C4-2B (cell line): Measurements from ENCODE around the gene IGFL2.
"Not testable (repeated sequence)": the region's sequence is repeated elsewhere in the genome, so short reads cannot be mapped to it uniquely, and the experiment has no call there.

ENCODE experiments used
- H3K27ac ChIP-seq: fragments of 450-650 bp; 2 replicates; pipeline ENCODE4 v1.5.1; 2017
- CTCF ChIP-seq: fragments of 450-650 bp; conservative IDR thresholded peaks from 2 replicates; pipeline ENCODE4 v1.5.1; 2017; ENCODE audit warnings: mild to moderate bottlenecking
- ZFX ChIP-seq: fragments of 450-650 bp; IDR thresholded peaks from 2 replicates; pipeline ENCODE4 v1.6.1; 2017

IGFL2 gene

GRCh38 chr19:46192992-46193650 lies 45.1 kb downstream of the IGFL2 start:
- TF ChIP-seq CTCF (no peak), ZFX (no peak)
- H3K27ac ChIP-seq, result no peak overlapping the region

- no peak overlapping the region for H3K27ac ChIP-seq
- TF ChIP-seq ZFX (no peak), CTCF (no peak)
Measured at GRCh38 chr19:46193678-46194077, 45.6 kb downstream of the IGFL2 start.

- no peak overlapping the region for H3K27ac ChIP-seq
- TF ChIP-seq ZFX, result no peak
- TF ChIP-seq CTCF, result no peak
Measured at GRCh38 chr19:46195104-46195503, 47.1 kb downstream of the IGFL2 start.

GRCh38 chr19:46195919-46196318 lies 47.9 kb downstream of the IGFL2 start:
- H3K27ac ChIP-seq, result not testable (repeated sequence)

- H3K27ac ChIP-seq, result no peak overlapping the region
- TF ChIP-seq CTCF, result no peak
- TF ChIP-seq ZFX, result no peak
Measured at GRCh38 chr19:46196410-46197124, 48.5 kb downstream of the IGFL2 start.

- H3K27ac ChIP-seq, result no peak overlapping the region
- TF ChIP-seq CTCF (no peak), ZFX (no peak)
Measured at GRCh38 chr19:46197314-46198070, 49.5 kb downstream of the IGFL2 start.

- no peak overlapping the region for H3K27ac ChIP-seq
- TF ChIP-seq CTCF (no peak), ZFX (no peak)
Measured at GRCh38 chr19:46198756-46199155, 50.7 kb downstream of the IGFL2 start.
